Thymus (tissue), 2 donors: ENCODE data around the gene KAT2A. TPM values are rescaled to one million over a fixed set of nuclear protein-coding genes. Genes with fewer than 3 reads are reported as not detected.

Experiments
- polyA plus RNA-seq: library from polyadenylated mRNA; stranded (reverse); fragments of 200-250 nt; gene quantifications from one replicate; pipeline ENCODE4 v1.2.3, GENCODE V29; 2013
- total RNA-seq: library from RNA; stranded (reverse); fragments of 120-200 nt; gene quantifications from one replicate; pipeline ENCODE4 v1.2.4, GENCODE V29; 2013
- donor health status: healthy.

KAT2A gene
- total and polyA plus RNA-seq, 2 donors, result 9.7 to 103 TPM

Other genes with a start within 250 kb of the KAT2A start
- 42.7 TPM for gene ACLY, start 202.4 kb downstream of the KAT2A start, total RNA-seq
- gene ACLY, start 202.4 kb downstream of the KAT2A start, polyA plus RNA-seq, result 26.6 TPM
- 0.61 TPM for gene ODAD4, start 190.8 kb downstream of the KAT2A start, total RNA-seq
- 1.4 TPM for gene ODAD4, start 190.8 kb downstream of the KAT2A start, polyA plus RNA-seq
- 35.9 TPM for gene CNP, start 154.6 kb downstream of the KAT2A start, total RNA-seq
- gene CNP, start 154.6 kb downstream of the KAT2A start, polyA plus RNA-seq, result 46.0 TPM
- 99.1 TPM for gene DNAJC7, start 103.9 kb downstream of the KAT2A start, total RNA-seq
- gene DNAJC7, start 103.9 kb downstream of the KAT2A start, polyA plus RNA-seq, result 95.7 TPM
- gene NKIRAS2, start 101.3 kb downstream of the KAT2A start, total RNA-seq, result 24.1 TPM
- 22.0 TPM for gene NKIRAS2, start 101.3 kb downstream of the KAT2A start, polyA plus RNA-seq
- 0.71 TPM for gene C17orf113, start 70.8 kb downstream of the KAT2A start, total RNA-seq
- 0.84 TPM for gene C17orf113, start 70.8 kb downstream of the KAT2A start, polyA plus RNA-seq
- 0.66 TPM for gene ZNF385C, start 22.9 kb downstream of the KAT2A start, total RNA-seq
- 1.1 TPM for gene ZNF385C, start 22.9 kb downstream of the KAT2A start, polyA plus RNA-seq
- gene DHX58, start 8.7 kb downstream of the KAT2A start, total RNA-seq, result 23.8 TPM
- 42.1 TPM for gene DHX58, start 8.7 kb downstream of the KAT2A start, polyA plus RNA-seq
- 0.05 TPM for gene HSPB9, start 1.4 kb upstream of the KAT2A start, total RNA-seq
- gene HSPB9, start 1.4 kb upstream of the KAT2A start, polyA plus RNA-seq, result 0.23 TPM
- 59.7 TPM for gene RAB5C, start 33.6 kb upstream of the KAT2A start, total RNA-seq
- 83.0 TPM for gene RAB5C, start 33.6 kb upstream of the KAT2A start, polyA plus RNA-seq
- gene KCNH4, start 59.8 kb upstream of the KAT2A start, total RNA-seq, result 0.05 TPM
- gene KCNH4, start 59.8 kb upstream of the KAT2A start, polyA plus RNA-seq, result 0.09 TPM
- 0.19 TPM for gene HCRT, start 64.1 kb upstream of the KAT2A start, total RNA-seq
- 0.23 TPM for gene HCRT, start 64.1 kb upstream of the KAT2A start, polyA plus RNA-seq
- 8.6 TPM for gene GHDC, start 73.1 kb upstream of the KAT2A start, total RNA-seq
- 19.6 TPM for gene GHDC, start 73.1 kb upstream of the KAT2A start, polyA plus RNA-seq
- gene STAT5B, start 155.0 kb upstream of the KAT2A start, total RNA-seq, result 40.9 TPM
- gene STAT5B, start 155.0 kb upstream of the KAT2A start, polyA plus RNA-seq, result 51.6 TPM
- gene STAT5A, start 167.1 kb upstream of the KAT2A start, total RNA-seq, result 47.4 TPM
- 37.6 TPM for gene STAT5A, start 167.1 kb upstream of the KAT2A start, polyA plus RNA-seq